GM19395 (cell line): ENCODE data around the gene RER1.
A peak's percentile ranks its signal among the peaks of the same experiment; 100 is the strongest.

Source experiments
- ATAC-seq: cut with Tn5 transposase; IDR thresholded peaks from one replicate; pipeline ENCODE4 v1.9.1; 2021; ENCODE audit warnings: mild to moderate bottlenecking, moderate library complexity; ENCODE audit not compliant: unreplicated experiment

The RER1 gene, protein sequence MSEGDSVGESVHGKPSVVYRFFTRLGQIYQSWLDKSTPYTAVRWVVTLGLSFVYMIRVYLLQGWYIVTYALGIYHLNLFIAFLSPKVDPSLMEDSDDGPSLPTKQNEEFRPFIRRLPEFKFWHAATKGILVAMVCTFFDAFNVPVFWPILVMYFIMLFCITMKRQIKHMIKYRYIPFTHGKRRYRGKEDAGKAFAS

DNA sequence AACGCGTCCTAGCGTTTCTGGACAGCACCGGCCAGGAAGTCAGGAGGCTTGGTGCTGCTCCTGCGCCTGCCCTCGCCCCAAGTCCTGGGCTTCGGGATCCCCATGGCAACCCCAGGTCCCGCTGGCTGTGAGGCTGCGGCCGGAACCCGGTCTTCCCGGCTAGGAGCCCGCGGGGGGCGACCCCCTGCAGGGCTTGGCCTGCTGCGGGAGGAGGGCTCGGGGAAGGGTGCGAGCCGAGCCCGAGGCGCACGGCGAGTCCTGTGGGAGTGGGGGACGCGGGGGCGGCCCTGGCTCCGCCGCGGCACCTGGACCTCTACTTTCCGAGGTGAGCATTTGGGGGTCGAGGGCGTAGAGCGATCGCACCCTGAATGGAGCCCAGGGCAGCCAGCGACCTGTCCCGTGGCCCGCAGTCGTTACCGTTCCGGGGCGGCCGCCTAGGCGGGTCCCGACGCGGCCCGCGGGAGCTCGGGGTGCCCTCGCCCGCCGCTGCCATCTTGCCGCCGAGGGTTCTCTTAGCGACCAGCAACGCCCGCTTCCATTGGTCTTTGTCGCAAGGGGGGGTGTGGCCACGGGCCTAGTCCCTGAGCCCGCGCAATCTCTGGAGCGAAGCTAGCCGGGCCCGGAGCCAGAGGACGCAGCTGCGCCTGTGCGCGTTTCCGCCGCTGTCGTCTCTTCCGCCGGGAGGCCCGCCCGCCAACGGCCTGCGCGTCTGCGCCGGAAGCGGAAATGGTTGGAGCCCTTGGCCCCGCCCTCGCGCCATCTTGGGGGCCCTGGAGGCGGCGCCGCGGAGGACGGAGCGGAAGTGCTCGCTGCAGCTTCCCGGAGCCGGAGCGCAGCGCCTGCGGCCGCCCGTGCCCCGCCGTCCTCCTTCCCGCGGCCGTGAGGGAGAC lies at the start of gene RER1, which contains the start of gene MORN1:
Gene RER1, plus strand, starts transcription at position 801 of the 890 bp plus-strand sequence. CDS start 3,950 bp downstream, outside the sequence.
Gene MORN1, minus strand, starts transcription at position 514 of the 890 bp plus-strand sequence. Its CDS starts 21 bp downstream, at position 493.
- peak; percentile 87 for ATAC-seq

- no peak for ATAC-seq
Observed at GRCh38 chr1:2342384-2343022, 49.1 kb upstream of the RER1 start.

DNA sequence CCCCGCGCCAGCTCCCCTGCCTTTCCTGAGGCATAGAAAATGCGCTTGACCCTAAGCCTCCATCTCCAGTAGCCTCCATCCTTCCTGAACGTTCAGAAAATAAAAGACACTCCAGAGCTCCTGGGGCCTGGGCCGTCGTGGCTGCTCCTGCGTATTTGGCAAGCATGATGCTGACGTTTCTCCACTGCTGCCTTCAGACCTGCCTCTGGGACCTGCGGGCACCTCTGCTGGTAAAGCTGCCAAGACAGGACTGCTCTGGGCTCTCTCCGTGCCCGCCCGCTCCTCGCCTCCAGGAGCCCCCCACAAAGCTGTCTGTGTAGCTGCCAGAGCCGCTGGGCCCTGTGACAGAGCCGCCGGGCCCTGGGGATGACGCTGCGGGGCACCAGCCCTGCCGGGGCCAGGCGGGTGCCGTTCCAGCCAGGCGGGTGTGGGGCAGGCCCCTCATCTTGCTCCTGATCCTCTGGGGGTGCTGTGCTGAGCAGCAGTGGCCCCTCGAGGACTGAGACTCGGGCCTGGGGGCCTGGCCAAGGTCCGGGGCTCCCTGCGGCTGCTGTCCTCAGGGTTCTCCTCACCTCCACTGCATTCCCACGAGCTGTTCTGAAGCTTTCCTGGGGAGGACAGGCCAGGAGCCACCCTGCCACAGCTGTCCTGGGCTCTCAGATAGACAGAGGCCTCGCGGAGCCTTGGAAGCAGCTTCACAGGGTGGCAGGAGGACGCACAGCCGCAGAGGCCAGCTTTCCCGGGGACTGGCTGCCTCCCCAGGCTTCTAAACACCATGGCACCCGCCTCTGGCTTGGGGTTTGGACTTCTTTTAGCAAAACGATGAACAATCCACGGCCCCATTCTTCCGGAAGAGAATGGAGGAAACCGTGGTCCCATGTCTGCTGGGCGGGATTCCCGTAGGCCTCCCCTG lies 48.4 kb upstream of the RER1 start:
- no peak for ATAC-seq

DNA sequence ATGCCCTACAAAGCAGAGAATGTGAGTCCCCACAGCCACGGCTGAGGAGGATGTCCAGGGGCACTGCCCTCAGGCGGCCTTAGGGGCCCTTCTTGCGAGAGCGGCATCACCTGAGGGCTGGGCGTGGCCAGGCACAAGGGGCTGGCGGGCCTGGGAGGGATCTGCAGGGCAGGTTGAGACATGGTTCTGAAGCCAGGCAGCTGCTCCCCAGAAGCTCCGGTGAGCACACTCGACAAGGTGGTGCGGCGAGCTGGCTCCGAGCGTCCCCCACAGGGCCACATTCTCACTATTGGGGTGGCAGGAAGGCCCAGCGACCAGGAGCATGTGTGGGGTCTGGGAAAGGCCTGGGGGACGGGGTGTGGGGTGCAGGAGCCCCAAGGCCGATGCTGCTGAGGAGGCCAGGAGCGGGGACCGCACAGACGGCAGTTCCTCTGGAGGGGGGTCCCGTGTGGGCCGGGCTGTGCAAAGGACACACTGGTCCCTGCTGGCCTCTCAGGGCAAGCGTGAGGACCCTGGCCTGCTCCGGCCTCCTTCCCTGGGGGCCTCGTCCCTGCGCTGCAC lies 47.4 kb upstream of the RER1 start:
- ATAC-seq, result no peak

GRCh38 chr1:2344744-2345296 lies 46.8 kb upstream of the RER1 start:
- ATAC-seq, result no peak

DNA sequence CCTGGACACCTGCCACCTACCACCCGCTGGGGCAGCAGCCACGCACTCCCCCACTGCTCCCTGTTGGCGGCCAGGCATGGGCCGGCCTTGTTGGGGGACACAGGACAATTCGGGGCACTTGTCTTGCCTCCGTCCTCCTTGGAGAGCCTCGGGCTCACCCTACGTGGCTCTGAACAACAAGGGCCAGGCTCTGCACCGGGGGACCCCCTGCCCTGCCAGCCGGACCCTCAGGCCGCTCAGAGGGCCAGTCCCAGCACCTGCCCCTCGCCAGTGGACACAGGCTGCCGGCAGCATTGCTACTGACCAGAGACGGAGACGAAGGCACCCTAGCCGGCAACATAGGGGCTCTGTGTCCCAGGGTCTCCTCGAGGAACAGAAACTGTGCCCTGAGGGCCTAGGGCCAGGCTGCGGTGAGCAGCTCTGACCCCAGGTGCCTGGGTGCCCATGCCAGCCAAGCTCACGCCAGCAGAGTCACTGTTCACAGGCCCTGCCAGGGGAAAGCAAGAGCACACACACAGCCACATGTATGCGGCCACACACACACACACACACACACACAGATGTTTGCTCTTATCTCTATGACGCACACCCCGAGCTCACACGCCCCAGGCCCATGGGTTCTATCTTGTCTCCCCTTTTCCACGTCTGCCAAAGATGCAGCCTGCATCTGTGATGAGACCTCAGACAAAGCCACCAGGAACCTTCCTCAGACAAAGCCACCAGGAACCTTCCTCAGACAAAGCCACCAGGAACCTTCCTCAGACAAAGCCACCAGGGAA lies 46.2 kb upstream of the RER1 start:
- ATAC-seq, result no peak

GRCh38 chr1:2346691-2347408 lies 44.8 kb upstream of the RER1 start:
- no peak for ATAC-seq

GRCh38 chr1:2347409-2347785 lies 44.2 kb upstream of the RER1 start:
- no peak for ATAC-seq

DNA sequence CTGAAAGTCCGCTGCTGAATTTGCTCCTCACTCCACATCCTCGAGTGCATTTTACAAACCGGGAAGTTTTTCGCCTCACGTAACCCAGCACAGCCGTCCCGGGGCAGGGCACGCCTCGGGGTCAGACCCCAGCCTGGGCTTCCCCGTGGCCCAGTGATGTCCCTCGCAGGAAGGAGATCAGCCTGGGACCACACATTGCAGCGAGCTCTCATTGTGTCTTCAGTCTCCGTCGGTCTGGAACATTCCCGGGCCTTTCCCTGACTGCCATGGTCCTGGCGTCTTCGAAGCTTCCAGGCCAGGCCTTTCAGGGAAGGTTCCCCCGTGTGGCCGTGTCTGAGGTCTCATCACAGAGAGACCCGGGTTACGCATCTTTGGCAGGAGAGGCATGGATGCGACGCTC lies 43.7 kb upstream of the RER1 start:
- ATAC-seq, result no peak

- no peak for ATAC-seq
Observed at GRCh38 chr1:2348346-2349325, 43.0 kb upstream of the RER1 start.

DNA sequence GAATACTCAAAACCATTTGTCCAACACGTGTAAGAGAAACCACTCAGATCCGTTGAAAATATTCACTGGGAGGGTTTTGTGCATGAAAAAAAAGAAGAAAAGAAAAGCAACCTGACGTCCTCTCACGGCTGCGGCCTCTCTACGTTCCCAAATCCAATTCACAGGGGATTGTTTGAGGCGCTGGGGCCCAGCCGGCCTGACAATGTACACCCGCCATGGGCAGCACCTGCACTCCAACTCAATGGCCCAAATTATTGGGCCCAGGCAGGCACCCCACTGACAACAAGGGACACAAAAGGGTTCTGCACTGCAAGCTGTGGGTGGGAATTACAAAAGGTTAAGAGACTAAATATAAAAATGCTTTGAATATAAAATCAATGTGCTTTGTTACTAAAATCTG lies 41.8 kb upstream of the RER1 start:
- ATAC-seq, result no peak

DNA sequence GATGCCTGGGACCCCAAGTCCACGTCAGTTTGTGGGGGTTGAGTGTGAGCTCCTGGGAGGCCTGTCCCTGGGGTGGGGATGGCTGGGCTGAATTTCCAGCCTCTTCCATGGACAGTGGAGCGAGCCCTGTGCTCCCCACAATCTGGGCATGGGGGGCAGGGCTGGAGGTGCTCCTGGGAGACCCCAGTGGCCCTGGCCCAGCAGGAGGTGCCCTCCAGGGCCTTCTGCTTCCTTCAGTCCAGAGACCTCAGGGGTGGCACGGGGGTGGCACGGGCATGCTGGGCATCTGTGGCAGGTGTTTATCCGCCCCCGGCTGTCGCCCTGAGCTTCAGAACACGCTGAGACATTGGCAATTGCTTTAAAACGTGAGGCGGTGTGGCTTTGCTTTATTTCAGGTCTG lies 41.1 kb upstream of the RER1 start:
- ATAC-seq, result no peak

- no peak for ATAC-seq
Observed at GRCh38 chr1:2350911-2351655, 40.6 kb upstream of the RER1 start.

- ATAC-seq, result no peak
Observed at GRCh38 chr1:2351723-2352122, 39.9 kb upstream of the RER1 start.

- no peak for ATAC-seq
Observed at GRCh38 chr1:2352341-2352896, 39.2 kb upstream of the RER1 start.

GRCh38 chr1:2352897-2353550 lies 38.6 kb upstream of the RER1 start:
- no peak for ATAC-seq
